ENCODE data around the gene HACD3.
"Not testable (repeated sequence)": the region's sequence is repeated elsewhere in the genome, so short reads cannot be mapped to it uniquely, and the experiment has no call there.

HACD3 gene

DNA sequence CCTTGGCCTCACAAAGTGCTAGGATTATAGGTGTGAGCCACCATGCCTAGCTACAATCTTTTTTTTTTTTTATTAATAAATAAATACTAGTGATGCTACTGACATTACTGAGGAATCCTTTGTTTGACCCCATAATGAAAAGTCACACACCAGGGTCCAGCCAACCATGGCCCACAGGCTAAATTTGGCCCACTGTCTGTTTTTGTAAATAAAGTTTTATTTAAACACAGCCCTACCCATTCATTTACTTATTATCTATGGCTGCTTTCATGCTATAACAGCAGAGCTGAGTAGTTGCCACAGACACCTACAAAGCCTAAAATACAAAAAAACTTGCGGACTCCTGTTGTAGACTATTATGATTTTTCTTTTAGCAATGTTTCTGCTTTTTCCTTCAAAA is 73.3 kb downstream of the HACD3 start:
- no peak for DNase-seq

DNA sequence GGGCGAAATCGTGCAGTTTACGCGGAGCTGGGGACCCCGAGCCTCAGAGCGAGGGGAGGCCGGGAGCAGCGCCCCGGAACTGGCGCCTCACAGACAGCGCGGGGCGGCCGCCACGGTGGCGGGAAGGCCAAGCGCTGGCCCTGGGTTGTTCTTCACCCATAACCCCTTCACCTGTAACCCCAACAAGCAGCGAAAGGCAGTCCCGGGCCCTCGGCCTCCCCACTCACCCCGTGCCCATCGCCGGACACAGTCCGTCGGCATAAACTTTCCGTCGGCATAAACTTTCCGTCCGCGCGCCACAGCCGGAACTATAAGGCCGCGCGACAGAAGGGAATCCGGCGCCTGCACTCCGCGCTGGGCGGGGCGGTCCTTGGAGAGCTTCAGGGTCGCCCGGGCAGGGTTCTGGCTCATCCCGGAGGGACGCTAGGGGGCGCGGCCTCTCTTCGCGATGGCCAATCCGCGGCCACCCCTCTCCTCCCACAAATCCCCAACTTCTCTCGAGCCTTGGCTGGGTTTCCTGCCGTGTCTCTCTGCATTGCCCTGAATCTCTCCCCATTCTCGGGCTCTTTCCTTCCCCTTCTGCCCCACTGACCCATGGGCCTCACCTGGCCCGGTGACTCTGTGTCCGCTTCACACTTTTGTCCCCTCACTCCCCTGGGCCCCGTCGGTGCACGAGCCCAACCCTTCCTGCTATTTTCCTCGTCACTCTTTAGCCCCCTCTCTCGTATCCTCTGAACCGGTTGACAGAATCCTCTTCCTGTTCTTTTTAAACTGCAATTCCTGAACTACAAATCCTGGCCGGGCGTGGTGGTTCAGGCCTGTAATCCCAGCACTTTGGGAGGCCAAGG is 80.8 kb downstream of the HACD3 start, which contains the start of gene INTS14:
TSS of gene INTS14 (minus strand) at position 261 of the 848 bp plus-strand sequence. CDS start 3,751 bp downstream, outside the sequence.
- peak; percentile 92 for DNase-seq

DNA sequence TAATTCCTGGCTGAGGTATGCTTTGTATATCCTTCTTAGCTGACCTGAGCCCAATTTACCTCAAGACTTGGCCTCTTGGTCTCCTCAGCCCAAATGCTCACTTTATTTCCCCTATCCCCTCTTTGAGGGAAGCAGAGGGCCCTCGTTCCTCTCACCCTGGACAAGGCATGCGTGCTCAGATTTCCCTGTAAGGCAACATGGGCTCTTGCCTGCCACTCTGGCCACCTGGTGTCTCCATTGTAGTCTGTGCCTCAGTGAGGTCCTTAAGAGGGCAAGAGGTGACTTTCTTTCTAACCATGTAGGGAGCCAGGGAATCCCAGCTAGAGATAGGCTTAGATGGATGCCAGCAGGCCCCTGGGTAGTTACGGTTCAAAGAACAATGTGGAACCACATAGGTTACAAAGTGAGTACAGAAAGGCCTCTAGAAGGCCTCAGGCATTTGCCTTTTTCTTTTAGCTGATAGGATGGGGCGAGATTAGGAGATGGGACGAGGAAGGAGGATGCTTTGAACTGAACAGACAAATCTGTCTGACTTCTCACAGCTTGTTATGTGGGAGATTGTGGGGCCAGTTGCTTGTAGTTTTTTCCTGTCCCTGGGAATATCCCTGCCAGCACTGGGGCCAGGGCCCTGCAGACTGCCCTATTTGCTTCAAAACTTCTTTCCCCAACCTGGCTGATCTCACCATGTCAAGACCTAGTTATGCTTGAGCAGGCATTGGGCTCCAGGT is 81.8 kb downstream of the HACD3 start:
- no peak for DNase-seq

DNA sequence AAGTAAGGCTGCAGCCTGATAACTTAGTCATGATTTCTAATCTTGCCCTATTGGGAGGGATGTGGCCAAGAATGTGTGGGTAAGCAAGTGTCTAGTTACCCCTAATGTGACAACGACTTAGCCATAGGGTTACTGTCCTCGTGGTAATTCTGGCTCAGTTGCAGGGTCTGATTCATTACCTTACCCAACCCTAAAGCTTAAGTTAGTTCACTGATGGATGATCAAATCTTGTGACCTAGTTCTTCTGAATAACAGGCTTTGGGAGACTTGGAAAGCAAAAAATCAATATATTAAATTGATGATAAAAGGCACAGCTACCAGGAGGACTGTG is 82.3 kb downstream of the HACD3 start:
- no peak for DNase-seq

DNA sequence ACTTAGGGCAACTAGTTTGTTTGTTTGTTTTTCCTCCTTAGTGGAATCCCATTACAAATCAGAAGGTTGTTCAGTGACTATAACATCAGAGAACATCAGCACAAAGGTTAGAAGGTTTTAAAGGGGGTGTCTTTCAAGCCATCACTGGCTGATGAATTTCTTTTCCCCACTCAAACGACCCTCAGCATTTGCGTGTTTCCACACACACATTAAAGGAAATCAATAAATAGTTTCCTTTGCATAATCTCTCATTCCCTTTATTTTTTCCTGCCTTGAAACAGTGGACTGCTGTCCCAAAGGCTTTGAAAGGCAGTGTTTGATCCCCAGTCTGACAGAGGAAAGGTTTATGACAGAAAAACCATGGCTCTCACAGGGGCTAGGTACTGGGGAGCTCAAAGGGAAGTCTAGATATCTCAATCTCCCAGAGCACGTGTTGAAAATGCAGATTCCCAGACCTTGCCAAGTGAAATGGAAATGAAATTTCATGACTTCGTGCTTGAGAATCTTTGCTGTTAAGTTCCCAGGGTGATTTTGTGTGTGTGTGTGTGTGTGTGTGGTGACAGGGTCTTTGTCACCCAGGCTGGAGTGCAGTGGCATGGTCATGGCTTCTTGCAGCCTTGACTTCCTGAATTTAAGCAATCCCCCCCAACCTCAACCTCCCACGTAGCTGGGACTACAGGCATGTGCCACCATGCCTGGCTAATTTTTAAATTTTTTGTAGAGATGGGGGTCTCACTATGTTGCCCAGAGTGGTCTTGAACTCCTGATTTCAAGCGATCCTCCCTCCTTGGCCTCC is 82.9 kb downstream of the HACD3 start:
- DNase-seq: no peak

DNA sequence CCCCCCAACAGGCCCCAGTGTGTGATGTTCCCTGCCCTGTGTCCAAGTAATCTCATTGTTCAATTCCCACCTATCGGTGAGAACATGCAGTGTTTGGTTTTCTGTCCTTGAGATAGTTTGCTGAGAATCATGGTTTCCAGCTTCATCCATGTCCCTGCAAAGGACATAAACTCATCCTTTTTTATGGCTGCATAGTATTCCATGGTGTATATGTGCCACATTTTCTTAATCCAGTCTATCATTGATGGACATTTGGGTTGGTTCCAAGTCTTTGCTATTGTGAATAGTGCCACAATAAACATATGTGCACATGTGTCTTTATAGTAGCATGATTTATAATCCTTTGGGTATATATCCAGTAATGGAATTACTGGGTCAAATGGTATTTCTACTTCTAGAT is 85.6 kb downstream of the HACD3 start:
- not testable (repeated sequence) for DNase-seq

DNA sequence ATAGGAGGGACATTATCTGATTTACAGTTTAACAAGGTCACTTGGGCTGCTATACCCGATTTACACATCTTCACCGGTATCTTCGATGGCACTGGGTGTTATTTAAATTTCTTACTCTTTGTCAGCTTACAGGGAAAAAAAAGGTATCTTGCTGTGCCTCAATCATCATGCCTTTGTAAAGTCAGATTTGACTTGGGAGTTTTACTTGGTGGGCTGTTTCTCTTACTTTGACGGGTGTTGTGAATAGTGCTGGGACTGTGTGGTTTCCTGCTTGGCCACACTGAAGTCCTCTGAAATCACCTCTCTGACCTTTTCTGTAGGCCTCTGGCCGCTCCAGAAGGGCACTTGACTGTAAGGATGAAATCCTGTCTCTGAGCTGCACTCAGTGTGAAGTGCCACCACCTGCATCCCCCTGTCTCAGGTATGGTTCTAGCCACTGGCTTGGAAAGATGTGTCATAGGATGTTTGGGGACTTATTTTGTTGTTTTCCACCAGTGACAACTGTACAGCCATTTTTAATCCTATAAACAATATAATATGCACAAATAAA is 88.4 kb downstream of the HACD3 start:
- no peak for DNase-seq

DNA sequence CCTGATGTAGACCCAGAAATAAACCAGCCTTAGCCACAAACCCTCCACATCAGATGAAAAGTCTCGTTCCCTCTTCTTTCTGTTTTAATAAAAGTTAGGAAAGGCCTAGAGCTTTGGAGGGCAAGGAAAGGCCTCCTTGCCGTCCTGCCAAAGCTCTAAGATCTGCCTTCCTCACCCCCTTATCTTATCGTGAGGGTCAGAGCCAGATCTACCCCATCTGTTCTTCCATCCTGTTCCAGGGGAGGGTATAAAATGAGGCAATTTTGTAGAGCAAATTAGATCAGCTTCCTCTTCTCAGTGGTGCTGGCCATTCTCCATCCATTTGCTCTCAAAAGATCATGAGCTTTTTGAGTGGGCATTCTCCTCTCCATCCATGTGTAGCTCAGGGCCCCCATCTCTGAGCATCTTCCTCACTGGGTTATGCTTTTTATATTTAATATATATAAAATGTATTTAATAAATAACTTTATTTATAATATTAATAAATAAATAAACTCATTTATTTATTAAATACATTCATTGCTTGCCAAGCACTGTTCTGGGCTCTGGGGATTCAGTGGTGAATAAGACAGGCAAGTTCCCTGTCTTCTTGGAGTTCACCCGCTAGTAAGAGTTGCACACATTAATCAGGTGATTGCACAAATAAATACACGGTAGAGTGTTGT is 89.5 kb downstream of the HACD3 start:
- DNase-seq: no peak

DNA sequence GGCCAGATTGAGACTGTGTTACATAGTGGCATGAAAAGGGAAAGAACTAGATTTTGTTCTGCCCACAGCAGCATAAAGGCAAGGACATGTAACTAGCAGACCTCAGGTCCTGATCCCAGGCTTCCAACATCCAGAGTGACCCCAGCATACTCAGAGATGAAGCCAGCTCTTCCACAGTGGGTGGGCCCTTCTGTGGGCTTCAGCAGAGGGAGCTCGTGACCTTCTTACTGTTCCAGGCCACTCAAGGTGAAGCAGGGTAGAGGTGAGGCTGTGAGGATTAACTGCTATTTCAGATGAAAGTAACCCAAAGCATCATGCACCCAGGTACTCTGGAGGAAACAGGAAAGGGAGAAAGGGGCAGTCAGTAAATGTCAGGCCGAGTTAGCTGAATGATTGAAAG is 90.6 kb downstream of the HACD3 start:
- DNase-seq: no peak

DNA sequence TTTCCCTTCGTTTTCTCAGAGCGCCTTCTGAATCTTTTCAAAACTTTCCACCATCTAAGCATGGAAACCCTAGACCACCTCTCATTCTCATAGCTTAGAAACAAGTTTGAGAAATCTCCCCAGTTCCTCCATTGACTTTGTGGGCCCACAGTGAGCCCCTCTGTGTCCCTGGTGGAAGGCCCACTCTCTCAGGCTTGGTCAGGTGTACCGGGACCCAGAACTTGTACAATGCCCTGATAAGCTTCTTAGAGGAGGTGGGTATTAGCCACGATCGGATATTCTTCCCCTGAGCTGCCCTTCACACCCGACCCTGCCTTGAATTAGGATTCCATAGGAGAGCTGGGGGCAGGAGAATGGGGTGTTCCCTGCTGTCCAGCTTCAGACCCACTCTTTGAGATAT is 91.4 kb downstream of the HACD3 start, which contains the start of gene SLC24A1:
TSS of gene SLC24A1 (plus strand) at position 301 of the 400 bp plus-strand sequence. CDS start 2,143 bp downstream, outside the sequence.
- no peak for DNase-seq

DNA sequence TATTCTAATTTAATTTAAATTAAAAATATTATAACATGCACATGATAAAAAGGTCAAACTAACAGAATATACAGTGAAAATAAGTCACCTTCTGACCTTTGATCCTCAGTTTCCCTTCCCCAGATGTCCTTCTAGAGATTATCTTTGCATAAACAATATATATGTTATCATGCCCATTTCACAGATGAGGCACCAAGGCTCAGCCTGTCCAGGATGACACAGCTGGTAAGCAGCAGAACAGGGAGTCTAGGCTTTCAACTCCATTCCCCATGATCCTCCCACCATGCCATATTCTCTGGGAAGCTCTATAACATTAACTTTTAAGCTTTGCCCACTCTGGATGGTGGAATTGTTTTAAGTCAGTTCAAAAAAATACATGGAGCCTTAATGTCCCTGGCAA is 92.8 kb downstream of the HACD3 start:
- DNase-seq: no peak

DNA sequence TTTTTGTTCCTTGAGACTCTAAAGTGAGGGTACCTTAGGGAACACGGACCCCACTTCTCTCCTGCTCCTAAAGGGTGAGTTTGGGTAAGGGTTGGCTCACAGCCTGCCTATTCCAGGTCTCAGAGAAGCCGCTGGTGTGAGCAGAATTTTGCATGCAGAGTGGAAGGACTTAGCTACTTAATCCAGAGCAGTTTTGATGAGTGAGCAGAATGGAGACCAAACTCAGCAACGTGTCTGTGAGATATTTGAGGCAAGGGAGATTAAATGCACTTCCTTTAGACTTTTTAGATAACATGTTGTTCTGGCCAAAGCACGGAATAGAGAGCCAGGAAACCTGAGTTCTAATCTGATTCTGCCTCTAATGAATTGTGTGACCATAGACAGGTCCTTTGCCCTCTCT is 96.6 kb downstream of the HACD3 start:
- DNase-seq: no peak

Data from NCI-H1417 treated with DMSO at 0.1 percent for 48 hours (cell line).